B cell (primary cell): ENCODE measurements around the gene FBXL16. TPM values are rescaled to one million over a fixed set of nuclear protein-coding genes. Genes with fewer than 3 reads are reported as not detected.

Experiments
- ATAC-seq: fragments of 200-7000 bp; cut with Tn5 transposase; one replicate; pipeline ENCODE4 v1.10.0; 2021; ENCODE audit warnings: low read depth, mild to moderate bottlenecking, moderate number of reproducible peaks, moderate library complexity
- CTCF ChIA-PET: fragments of 350-600 bp; sonication (Branson Sonifier 250); formaldehyde crosslinking; loops from one replicate; lab custom pipeline; 2021; ENCODE audit warnings: antibody characterized with exemption, inconsistent platforms; lab: Charles Lee
- POLR2A ChIA-PET: fragments of 350-600 bp; sonication (Branson Sonifier 250); formaldehyde crosslinking; loops from one replicate; lab custom pipeline; 2021; ENCODE audit warnings: antibody characterized with exemption; lab: Charles Lee
- DNase-seq: peaks from one replicate; pipeline ENCODE4 v3.0.0; 2013
- H2AFZ ChIP-seq: 2 replicates; pipeline ENCODE4 v1.6.1; 2012; ENCODE audit warnings: mild to moderate bottlenecking, low read depth, low read length; ENCODE audit not compliant: insufficient read depth, poor library complexity, severe bottlenecking
- H3K27ac ChIP-seq, 2 donors: 1 replicate in 1 of 2; 2 replicates in 1 of 2; pipeline ENCODE4 v1.5.1; 2012 to 2013; ENCODE audit warnings: low read length in 2 of 2, mild to moderate bottlenecking in 2 of 2, moderate library complexity in 1 of 2
- H3K27me3 ChIP-seq, 4 experiments: fragments of 200-600 bp in 1 of 4; sonication (generic) in 1 of 4; replicated peaks in 1 of 4; 1 replicate in 2 of 4; 2 replicates in 2 of 4; pipeline versions ENCODE4 v1.6.1 to v1.7.0; 2013 to 2016; ENCODE audit warnings: low read length in 3 of 4, mild to moderate bottlenecking in 2 of 4, mixed read lengths in 1 of 4, moderate library complexity in 1 of 4; ENCODE audit not compliant: insufficient read depth in 4 of 4, control insufficient read depth in 3 of 4; ENCODE audit errors: control extremely low read depth in 1 of 4
- H3K36me3 ChIP-seq, 2 experiments: replicated peaks in 1 of 2; 1 replicate in 1 of 2; 2 replicates in 1 of 2; pipeline versions ENCODE4 v1.6.1 to v1.7.1; 2013; ENCODE audit warnings: low read length in 1 of 2; ENCODE audit not compliant: insufficient read depth in 2 of 2, control insufficient read depth in 1 of 2; ENCODE audit errors: control extremely low read depth in 1 of 2, extremely low read depth in 1 of 2
- H3K4me1 ChIP-seq, 2 donors: fragments of 200-600 bp in 1 of 2; sonication (generic) in 1 of 2; 1 replicate in 1 of 2; 2 replicates in 1 of 2; pipeline versions ENCODE4 v1.5.1 to v1.6.1; 2013 to 2017; ENCODE audit warnings: low read length in 2 of 2; ENCODE audit not compliant: control insufficient read depth in 2 of 2, insufficient read depth in 2 of 2
- H3K4me2 ChIP-seq: replicated peaks from 2 replicates; pipeline ENCODE3; 2012; ENCODE audit warnings: mild to moderate bottlenecking, low read depth, low read length; ENCODE audit not compliant: poor library complexity, severe bottlenecking
- H3K4me3 ChIP-seq, 5 experiments: fragments of 200-600 bp in 1 of 5; sonication (generic) in 1 of 5; 1 replicate in 3 of 5; 2 replicates in 2 of 5; pipeline versions ENCODE4 v1.5.1 to v1.7.0; 2011 to 2016; ENCODE audit warnings: low read length in 4 of 5, mild to moderate bottlenecking in 4 of 5, low read depth in 2 of 5, control low read depth in 1 of 5, moderate library complexity in 1 of 5; ENCODE audit not compliant: insufficient read depth in 1 of 5; ENCODE audit errors: control extremely low read depth in 1 of 5, extremely low read depth in 1 of 5
- H3K79me2 ChIP-seq: fragments of 200-600 bp; sonication (generic); one replicate; pipeline ENCODE4 v1.6.0; 2016; ENCODE audit warnings: low read length; ENCODE audit not compliant: control insufficient read depth, insufficient read depth
- H3K9ac ChIP-seq: fragments of 200-600 bp; sonication (generic); 2 replicates; pipeline ENCODE4 v1.6.1; 2017; ENCODE audit warnings: mild to moderate bottlenecking, low read length, moderate library complexity
- H3K9me3 ChIP-seq, 3 donors: one replicate each; pipeline versions ENCODE4 v1.6.1 to v1.7.1; 2013; ENCODE audit warnings: low read length in 2 of 3; ENCODE audit not compliant: control insufficient read depth in 2 of 3, insufficient read depth in 1 of 3; ENCODE audit errors: control extremely low read depth in 1 of 3
- H4K20me1 ChIP-seq: 2 replicates; pipeline ENCODE4 v1.6.0; 2012; ENCODE audit warnings: mild to moderate bottlenecking, low read length; ENCODE audit not compliant: insufficient read depth, control insufficient read depth, poor library complexity, severe bottlenecking
- H3K27ac Mint-ChIP-seq: one replicate; pipeline ENCODE4 v1.8.0; 2021; ENCODE audit warnings: mixed read lengths
- H3K27me3 Mint-ChIP-seq: one replicate; pipeline ENCODE4 v1.8.0; 2021; ENCODE audit warnings: mixed read lengths
- H3K4me1 Mint-ChIP-seq: one replicate; pipeline ENCODE4 v1.8.0; 2021; ENCODE audit warnings: mixed read lengths
- H3K4me3 Mint-ChIP-seq: one replicate; pipeline ENCODE4 v1.8.0; 2021; ENCODE audit warnings: mixed read lengths
- H3K9me3 Mint-ChIP-seq: one replicate; pipeline ENCODE4 v1.8.0; 2022; ENCODE audit warnings: mixed read lengths; ENCODE audit not compliant: insufficient read depth
- CTCF ChIP-seq: fragments of 200-600 bp; IDR thresholded peaks from one replicate; pipeline ENCODE4 v1.8.0; 2022; ENCODE audit warnings: antibody characterized with exemption, mild to moderate bottlenecking
- EZH2 ChIP-seq: IDR thresholded peaks from 2 replicates; pipeline ENCODE4 v1.6.1; 2012; ENCODE audit warnings: borderline replicate concordance, low read depth, mild to moderate bottlenecking, moderate library complexity, low read length; ENCODE audit not compliant: insufficient read depth, poor library complexity, severe bottlenecking
- WGBS: methylation state at CpG from one replicate; pipeline ENCODE4 v1.1.5; 2013; ENCODE audit warnings: missing lambda C conversion rate; ENCODE audit not compliant: insufficient coverage; 5-methylcytosine and 5-hydroxymethylcytosine counted together
- intact Hi-C: fragments of 100-400 bp; cut with micrococcal nuclease; formaldehyde crosslinking; loops from one replicate; pipeline ENCODE4 v1.10.0; 2022
- polyA plus RNA-seq: library from polyadenylated mRNA; depleted of rRNA; stranded (reverse); fragments of >200 nt; gene quantifications from 2 replicates; pipeline ENCODE4 v1.2.3, GENCODE V29; 2012
- total RNA-seq, 2 donors: library from RNA; stranded (reverse); fragments of 120-200 nt in 1 of 2; gene quantifications; 1 replicate in 1 of 2; 2 replicates in 1 of 2; pipeline versions ENCODE4 v1.2.3 to v1.2.4, GENCODE V29; 2013 to 2022

Gene FBXL16
- total and polyA plus RNA-seq, 2 donors (not counting 1 experiment from before 2014, with no cell fraction given) = 2.2 to 5.8 TPM

GRCh38 chr16:681746-682427, 23.7 kb downstream of the FBXL16 start:
- H2AFZ ChIP-seq = no peak overlapping the region
- H3K36me3 ChIP-seq = peaks cover 0 to 24% of the 10 kb centered on the region in 2 experiments
- H3K4me3 Mint-ChIP-seq = peak overlapping the region; percentile 80
- WGBS = 86% methylated on average over 26 of the region's 28 CpGs
- H3K27ac ChIP-seq = no peak overlapping the region
- H3K4me2 ChIP-seq = peak overlapping the region; percentile 99
- peak overlapping the region; percentile 65 for H3K27ac Mint-ChIP-seq
- no peaks in the 10 kb centered on the region for H3K27me3 Mint-ChIP-seq
- TF ChIP-seq EZH2 (no peak), CTCF (no peak)
- H3K9me3 ChIP-seq = no peaks in the 10 kb centered on the region
- no peak overlapping the region for H3K4me3 ChIP-seq
- intact Hi-C loops = loop anchor here (5.0 kb wide), 1 partner anchor 40 kb away; the partner anchor contains the start of gene ANTKMT
- H3K9me3 Mint-ChIP-seq = no peaks in the 10 kb centered on the region
- peaks cover 28 to 61% of the 10 kb centered on the region in 2 donors for H3K4me1 ChIP-seq
- H3K79me2 ChIP-seq = peaks cover 37% of the 10 kb centered on the region
- ATAC-seq = no peak
- peaks cover 31% of the 10 kb centered on the region for H4K20me1 ChIP-seq
- DNase-seq = no peak
- CTCF ChIA-PET = interaction anchor here (1.2 to 1.4 kb wide), 2 partner anchors 14 to 45 kb away, joined by 3 to 7 read pairs; partner anchors contain the start of genes METTL26 and RHOT2
- POLR2A ChIA-PET = no interaction called here
- H3K27me3 ChIP-seq = peaks cover 0 to 5% (median 2%) of the 10 kb centered on the region in 4 experiments
- H3K4me1 Mint-ChIP-seq = peaks cover 36% of the 10 kb centered on the region
- H3K9ac ChIP-seq = no peak overlapping the region
